Activated CD4-positive, alpha-beta T cell treated with anti-CD3 and anti-CD28 coated beads, Interleukin-2, Interleukin-6, amounts not matched to agents 100 ng/mL and 50 ng/mL, durations not matched to agents 16 hours and 8 hours (primary cell): ENCODE results near the gene DOCK10.

Source experiments
- DNase-seq: peaks from one replicate; pipeline ENCODE4 v3.0.0-alpha.2; 2020

The DOCK10 gene

GRCh38 chr2:225040856-225041206 is 1.4 kb downstream of the DOCK10 start:
- peak; percentile 63 for DNase-seq

GRCh38 chr2:225040142-225040541 is 2.1 kb downstream of the DOCK10 start:
- no peak for DNase-seq

GRCh38 chr2:225038231-225038523 is 4.1 kb downstream of the DOCK10 start:
- DNase-seq: no peak

GRCh38 chr2:225037415-225038230 is 4.6 kb downstream of the DOCK10 start:
- DNase-seq: peak; percentile 36

DNA sequence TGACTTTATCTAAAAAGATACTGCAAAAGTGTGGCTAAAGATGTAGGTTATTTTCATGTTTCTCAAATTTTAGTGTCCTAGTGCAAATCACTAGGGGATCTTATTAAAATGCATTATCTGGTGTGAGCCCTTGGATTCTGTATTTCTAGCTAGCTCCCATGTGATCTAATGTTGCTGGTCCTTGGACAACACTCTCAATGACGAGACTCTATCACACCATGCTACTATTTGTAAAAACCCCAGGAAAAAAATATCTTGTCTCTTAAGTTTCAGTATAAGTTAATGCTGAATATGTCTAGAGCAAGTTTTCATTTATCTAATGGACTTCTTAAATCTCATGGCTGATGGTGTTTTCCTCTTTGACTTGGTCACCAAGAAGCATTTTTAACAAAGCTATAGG is 5.8 kb downstream of the DOCK10 start:
- DNase-seq: no peak

GRCh38 chr2:225033440-225034318 is 8.6 kb downstream of the DOCK10 start:
- no peak for DNase-seq

DNA sequence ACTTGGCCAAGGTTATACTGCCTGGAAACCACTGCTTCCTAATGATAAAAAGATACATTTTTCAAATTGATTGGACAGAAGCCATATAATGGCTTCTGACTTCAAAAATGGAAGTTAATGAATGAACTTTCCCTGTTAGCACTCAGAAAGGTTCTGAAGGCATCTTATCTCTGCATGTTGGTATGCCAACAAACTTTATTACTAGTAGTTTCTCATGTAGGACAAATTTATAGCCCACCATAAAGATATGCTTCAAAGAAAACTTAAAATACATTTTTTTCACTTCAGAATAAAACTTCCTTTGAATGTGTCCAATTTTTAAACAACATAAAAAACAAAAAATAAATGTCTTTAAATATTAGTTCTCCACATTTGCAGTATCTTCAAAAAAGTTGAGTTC is 10.0 kb downstream of the DOCK10 start:
- no peak for DNase-seq

DNA sequence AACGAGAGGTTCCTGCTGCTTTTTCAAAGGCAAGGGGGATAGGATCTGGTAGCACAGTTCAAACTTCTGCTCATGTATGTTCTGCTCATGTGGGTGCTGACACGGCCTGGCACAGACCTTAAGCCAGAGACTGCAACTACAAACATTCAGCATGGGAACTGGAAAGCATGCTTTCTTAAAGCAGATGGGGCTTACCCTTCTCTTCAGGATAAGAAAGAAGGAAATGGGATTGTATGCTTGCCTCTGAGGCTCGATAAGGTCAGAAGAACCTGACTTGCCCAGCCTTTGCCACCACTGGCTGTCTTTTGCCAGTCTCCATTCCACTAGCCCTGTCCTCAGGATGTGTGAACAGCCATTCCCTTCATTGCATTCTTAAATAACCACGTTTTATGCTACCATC is 10.7 kb downstream of the DOCK10 start:
- DNase-seq: no peak

GRCh38 chr2:225030893-225031292 is 11.4 kb downstream of the DOCK10 start:
- no peak for DNase-seq

GRCh38 chr2:225030203-225030602 is 12.1 kb downstream of the DOCK10 start:
- DNase-seq: peak; percentile 44

DNA sequence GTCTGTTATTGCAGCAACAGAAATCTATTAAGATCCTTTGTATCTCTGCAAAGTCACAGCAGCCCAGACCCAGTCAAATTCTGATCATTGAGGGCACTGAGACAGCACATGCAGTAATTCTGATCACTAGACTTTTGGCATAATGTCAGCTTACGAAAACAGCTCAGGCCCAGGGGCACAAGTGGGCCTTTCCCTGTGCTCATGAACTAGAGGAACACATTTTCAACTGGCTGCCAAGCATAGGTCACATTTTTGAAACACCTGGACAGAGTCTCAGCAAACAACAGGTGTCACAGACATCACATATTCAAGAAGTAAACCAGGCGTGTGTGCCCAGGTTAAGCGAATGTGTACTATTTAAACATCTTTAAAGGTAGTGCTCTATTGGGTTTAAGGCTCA is 13.7 kb downstream of the DOCK10 start:
- DNase-seq: no peak

- no peak for DNase-seq
Observed at GRCh38 chr2:225027061-225027762, 15.1 kb downstream of the DOCK10 start.

GRCh38 chr2:225025917-225026571 is 16.2 kb downstream of the DOCK10 start:
- DNase-seq: peak; percentile 43

DNA sequence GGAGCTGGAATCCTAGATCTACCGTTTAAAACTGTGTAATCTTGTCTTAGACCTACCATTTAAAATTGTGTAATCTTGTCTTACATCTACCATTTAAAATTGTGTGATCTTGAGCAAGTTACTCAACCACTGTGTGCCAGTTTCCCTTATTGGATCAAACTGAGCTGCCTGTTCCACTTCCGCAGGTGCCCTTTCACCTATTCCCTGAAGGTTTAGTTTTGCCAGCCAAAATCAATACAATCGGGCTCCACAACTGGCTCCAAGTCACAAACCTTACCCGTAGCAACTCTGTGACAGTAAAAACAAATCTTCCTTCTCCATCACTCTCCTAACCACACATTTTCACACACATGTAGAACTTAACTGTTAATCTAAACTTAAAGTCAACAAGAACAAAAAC is 20.1 kb downstream of the DOCK10 start:
- DNase-seq: no peak

GRCh38 chr2:225020168-225020849 is 22.0 kb downstream of the DOCK10 start:
- DNase-seq: no peak

GRCh38 chr2:225019105-225019504 is 23.2 kb downstream of the DOCK10 start:
- DNase-seq: no peak

DNA sequence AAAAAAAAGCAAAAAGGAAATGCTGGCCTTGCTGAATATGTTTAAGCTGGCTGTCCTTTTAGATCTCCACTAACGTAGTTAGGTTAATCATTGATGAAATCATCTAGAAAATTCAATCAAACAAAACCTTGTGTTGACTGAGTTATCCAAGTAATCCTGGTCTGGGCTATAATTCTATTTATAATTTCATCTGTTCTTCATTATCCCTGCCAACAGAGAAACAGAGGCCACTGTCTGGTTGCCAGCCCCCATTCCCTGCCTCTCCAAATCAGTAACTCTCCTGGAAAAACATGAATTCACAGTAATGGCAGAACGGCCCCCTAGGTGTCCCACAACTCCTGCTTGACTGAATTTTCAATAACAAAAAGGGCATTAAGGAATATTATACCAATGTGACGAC is 24.6 kb downstream of the DOCK10 start:
- DNase-seq: no peak

- DNase-seq: no peak
Observed at GRCh38 chr2:225017098-225017685, 25.1 kb downstream of the DOCK10 start.

GRCh38 chr2:225013425-225014365 is 28.6 kb downstream of the DOCK10 start:
- DNase-seq: no peak

DNA sequence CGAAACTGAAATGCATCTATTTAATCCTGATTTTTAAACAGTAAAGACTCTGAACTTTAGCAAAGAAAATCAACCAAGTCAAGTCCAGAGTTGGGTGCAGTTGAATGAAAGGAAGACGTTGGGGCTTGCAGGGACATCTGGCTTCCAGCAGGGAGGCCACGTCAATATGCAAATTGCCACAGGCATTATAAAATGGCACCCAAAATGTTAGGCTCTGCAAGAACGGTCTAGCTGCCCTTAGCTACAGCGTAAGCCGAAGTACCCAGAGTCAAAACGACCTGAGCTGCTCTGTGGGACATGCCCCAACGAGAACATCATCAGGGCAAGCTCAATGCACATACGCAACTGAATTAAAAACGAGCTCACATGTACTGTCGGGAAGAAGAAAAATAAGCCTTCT is 30.7 kb downstream of the DOCK10 start:
- DNase-seq: no peak

GRCh38 chr2:225010804-225011203 is 31.5 kb downstream of the DOCK10 start:
- DNase-seq: peak; percentile 64
